ENCODE results near the gene PIAS3. TPM values are rescaled to one million over a fixed set of nuclear protein-coding genes. Genes with fewer than 3 reads are reported as not detected.
"Not testable (repeated sequence)": the region's sequence is repeated elsewhere in the genome, so short reads cannot be mapped to it uniquely, and the experiment has no call there.

Gene PIAS3
- total and polyA plus RNA-seq, 5 donors = 16.6 to 19.4 (median 18.4) TPM

DNA sequence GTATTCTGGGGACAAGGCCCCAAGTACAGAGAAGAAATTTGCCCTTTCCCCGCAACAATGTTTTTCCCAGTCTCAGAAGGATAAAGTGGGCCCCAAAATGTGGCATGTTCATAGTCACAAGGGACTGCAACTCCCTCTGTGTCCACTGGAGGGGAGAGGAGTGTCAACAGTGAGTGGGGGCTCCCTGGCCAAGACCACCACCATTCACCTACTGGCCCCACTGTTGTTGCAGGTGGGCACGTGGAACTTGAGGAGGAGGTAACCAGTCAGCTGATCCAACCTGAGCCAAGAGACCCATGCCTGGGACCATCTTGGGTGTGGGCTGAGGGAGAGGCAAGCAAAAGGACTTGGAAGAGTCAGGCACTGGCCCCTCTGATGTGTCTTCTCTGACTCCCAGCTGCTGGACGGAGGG lies 12.7 kb downstream of the PIAS3 start:
- no peaks in the 10 kb centered on the region for H3K27me3 ChIP-seq (ENCODE audit: control insufficient read depth, insufficient read depth)
- intact Hi-C loops (cut with DNase I) = loop anchor here in 3 of 4 donors (5.0 to 10.0 kb wide), 3 partner anchors 69 to 169 kb away; partner anchors contain the start of genes ITGA10 (in 1 of the 3) and PEX11B (in 1 of the 3)
- no peaks in the 10 kb centered on the region for H3K9me3 ChIP-seq (ENCODE audit: control insufficient read depth, low read length)
- H3K4me3 ChIP-seq (ENCODE audit: low read length) = peak overlapping the region; percentile 63
- WGBS = 61% methylated on average over 3 of the region's 3 CpGs
- H3K27ac ChIP-seq (ENCODE audit: low read length) = peak overlapping the region; percentile 14
- ATAC-seq = peak; percentile 34 to 63
- no peak for DNase-seq
- H3K4me1 ChIP-seq (ENCODE audit: control insufficient read depth, insufficient read depth, low read length) = no peaks in the 10 kb centered on the region

DNA sequence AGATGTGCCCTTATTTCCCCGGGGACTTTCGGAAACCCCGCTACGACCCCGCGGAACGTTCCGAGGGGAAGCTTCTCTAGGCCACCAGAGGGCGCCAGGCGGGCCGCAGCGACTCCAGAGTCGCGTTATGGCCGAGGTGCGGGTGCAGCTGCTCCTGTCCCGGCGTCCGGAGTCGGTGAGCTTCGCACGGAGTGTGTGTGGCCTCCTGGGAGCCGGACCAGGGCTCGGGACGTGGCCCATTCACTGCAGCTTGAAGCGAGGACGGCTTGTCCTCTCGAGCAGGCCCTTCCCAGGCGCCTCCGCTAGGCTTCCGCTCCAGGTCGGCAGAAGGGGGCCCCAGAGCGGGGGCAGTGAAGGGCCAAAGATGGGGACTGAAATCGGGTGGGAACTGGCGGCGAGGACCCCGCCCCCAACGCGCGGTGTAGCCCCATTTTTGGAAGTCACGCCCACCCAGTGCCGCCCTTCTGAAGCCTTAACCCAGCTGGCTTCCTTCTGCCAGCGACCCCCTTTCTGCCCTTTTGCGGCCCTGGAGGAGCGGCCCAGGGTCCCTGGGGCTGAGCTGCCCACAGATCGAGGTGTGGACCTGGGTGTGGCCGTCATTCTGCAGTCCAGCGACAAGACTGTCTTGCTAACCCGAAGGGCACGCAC lies 13.2 kb downstream of the PIAS3 start, which contains the start of gene NUDT17:
Gene NUDT17 (plus strand): TSS at position 117 of the 648 bp plus-strand sequence. CDS start 11 bp downstream, at position 128.
- DNase-seq = peak; percentile 87 to 94 (median 92)
- no peaks in the 10 kb centered on the region for H3K4me1 ChIP-seq (ENCODE audit: control insufficient read depth, insufficient read depth, low read length)
- WGBS = 1% methylated on average over 50 of the region's 50 CpGs
- no peaks in the 10 kb centered on the region for H3K9me3 ChIP-seq (ENCODE audit: control insufficient read depth, low read length)
- ATAC-seq = peak; percentile 85 to 88
- peak within 1 kb of the TSS; percentile 63 for H3K27ac ChIP-seq (ENCODE audit: low read length)
- peak within 1 kb of the TSS; percentile 63 for H3K4me3 ChIP-seq (ENCODE audit: low read length)
- intact Hi-C loops (cut with DNase I) = loop anchor here in 3 of 4 donors (5.0 to 10.0 kb wide), 3 partner anchors 69 to 169 kb away; partner anchors contain the start of genes ITGA10 (in 1 of the 3) and PEX11B (in 1 of the 3)
- H3K27me3 ChIP-seq (ENCODE audit: control insufficient read depth, insufficient read depth) = no peaks in the 10 kb centered on the region

DNA sequence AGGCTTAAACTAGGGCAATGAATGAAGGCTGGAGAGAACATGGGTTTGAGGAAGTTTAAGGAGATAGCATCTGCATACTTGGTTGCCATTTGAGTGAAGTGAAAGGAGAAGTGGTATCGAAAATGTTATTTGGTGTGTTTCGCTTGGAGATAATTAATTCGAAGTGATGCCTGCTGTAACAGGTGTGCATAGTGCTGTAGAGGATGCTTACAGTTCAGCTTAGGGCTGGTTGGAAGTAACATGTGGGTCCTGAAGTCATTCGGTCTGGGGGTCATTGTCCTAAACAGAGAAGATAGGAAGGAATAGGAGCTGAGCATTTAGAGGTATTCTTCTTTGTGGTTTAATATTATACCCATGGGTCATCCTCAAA lies 13.8 kb downstream of the PIAS3 start:
- no peaks in the 10 kb centered on the region for H3K4me1 ChIP-seq (ENCODE audit: control insufficient read depth, insufficient read depth, low read length)
- intact Hi-C loops (cut with DNase I) = loop anchor here in 3 of 4 donors (5.0 to 10.0 kb wide), 3 partner anchors 70 to 170 kb away; partner anchors contain the start of genes ITGA10 (in 1 of the 3) and PEX11B (in 1 of the 3)
- WGBS = 14% methylated on average over 4 of the region's 4 CpGs

DNA sequence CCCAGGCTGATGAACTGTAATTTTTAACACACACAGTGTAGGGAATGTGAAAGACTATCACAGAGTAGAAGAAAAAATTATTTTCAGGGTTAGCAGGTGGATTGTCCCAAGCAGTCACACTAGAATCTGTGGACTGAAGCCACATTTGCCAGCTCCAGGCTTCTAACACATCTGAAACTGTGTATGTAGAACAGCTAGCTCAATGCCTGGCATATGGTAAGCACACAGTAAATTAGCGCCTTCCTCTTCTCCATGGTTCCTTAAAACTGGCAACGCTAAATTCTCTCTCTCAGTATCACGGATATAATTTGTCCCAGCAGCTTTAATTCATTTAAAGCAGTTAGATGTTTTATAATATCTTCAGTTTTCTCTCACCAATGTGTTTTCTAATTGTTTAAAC lies 15.8 kb downstream of the PIAS3 start:
- no peaks in the 10 kb centered on the region for H3K27me3 ChIP-seq (ENCODE audit: control insufficient read depth, insufficient read depth)
- no peak for ATAC-seq
- H3K4me1 ChIP-seq (ENCODE audit: control insufficient read depth, insufficient read depth, low read length) = no peaks in the 10 kb centered on the region
- no peak overlapping the region for H3K4me3 ChIP-seq (ENCODE audit: low read length)
- no peak for DNase-seq
- no peaks in the 10 kb centered on the region for H3K9me3 ChIP-seq (ENCODE audit: control insufficient read depth, low read length)
- no peak overlapping the region for H3K27ac ChIP-seq (ENCODE audit: low read length)
- intact Hi-C loops (cut with DNase I) = loop anchor here in 3 of 4 donors (5.0 to 10.0 kb wide), 3 partner anchors 72 to 172 kb away; partner anchors contain the start of genes ITGA10 (in 1 of the 3) and PEX11B (in 1 of the 3)
- WGBS = 94% methylated on average over 3 of the region's 3 CpGs

More for the DNA sequence above, 13.8 kb downstream of the PIAS3 start:
- Histone ChIP-seq H3K9me3 (ENCODE audit: control insufficient read depth, low read length) (no peaks in the 10 kb centered on the region), H3K27me3 (ENCODE audit: control insufficient read depth, insufficient read depth) (no peaks in the 10 kb centered on the region), H3K27ac (ENCODE audit: low read length) (no peak overlapping the region), H3K4me3 (ENCODE audit: low read length) (peak overlapping the region; percentile 63)
- no peak for DNase-seq
- ATAC-seq = peak; percentile 15 to 51

DNA sequence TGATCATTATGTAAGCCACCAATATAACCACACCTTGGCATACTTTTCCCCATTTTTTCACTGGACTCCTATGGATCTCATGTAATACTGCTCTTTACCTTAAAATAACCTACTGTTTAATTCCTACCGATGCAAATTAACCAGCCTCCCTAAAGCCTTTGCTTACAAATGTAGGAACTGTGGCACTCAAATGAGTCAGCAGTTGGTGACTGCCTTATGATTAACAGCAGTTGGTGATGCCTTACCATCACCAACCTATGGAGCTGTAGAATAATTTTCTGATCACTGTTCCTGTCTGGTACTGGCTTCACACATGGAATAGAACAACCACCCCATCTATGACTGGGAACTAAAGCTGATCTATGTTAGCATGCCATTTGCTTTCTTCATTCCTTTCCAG lies 21.2 kb downstream of the PIAS3 start:
- 94% methylated on average over 1 of the region's 1 CpG for whole genome bisulfite sequencing
- ATAC-seq = no peak

DNA sequence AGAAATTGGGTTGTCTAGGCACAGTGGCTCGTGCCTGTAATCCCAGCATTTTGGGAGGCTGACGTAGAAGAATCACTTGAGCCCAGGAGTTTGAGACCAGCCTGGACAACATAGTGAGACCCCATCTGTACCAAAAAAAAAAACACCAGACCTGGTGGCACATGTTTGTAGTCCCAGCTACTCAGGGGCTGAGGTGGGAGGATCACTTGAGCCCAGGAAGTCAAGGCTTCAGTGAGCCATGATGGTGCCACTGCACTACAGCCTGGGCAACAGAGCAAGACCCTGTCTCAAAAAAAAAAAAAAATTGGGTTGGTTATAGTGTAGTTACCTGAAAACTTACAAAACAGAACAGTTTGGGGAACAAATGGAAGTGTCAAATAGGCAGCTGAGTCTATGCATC lies 28.1 kb downstream of the PIAS3 start:
- ATAC-seq; intact Hi-C loops (cut with DNase I); H3K4me3 ChIP-seq (ENCODE audit: low read length); H3K27me3 ChIP-seq (ENCODE audit: control insufficient read depth, insufficient read depth); H3K9me3 ChIP-seq (ENCODE audit: control insufficient read depth, low read length); H3K4me1 ChIP-seq (ENCODE audit: control insufficient read depth, insufficient read depth, low read length); H3K27ac ChIP-seq (ENCODE audit: low read length); DNase-seq: not testable (repeated sequence)
- WGBS = 99% methylated on average over 2 of the region's 2 CpGs

More for the DNA sequence above, 21.2 kb downstream of the PIAS3 start:
- H3K4me1 ChIP-seq (ENCODE audit: control insufficient read depth, insufficient read depth, low read length) = no peaks in the 10 kb centered on the region
- intact Hi-C loops (cut with DNase I) = no loop called here
- no peak overlapping the region for H3K27ac ChIP-seq (ENCODE audit: low read length)
- H3K4me3 ChIP-seq (ENCODE audit: low read length) = no peak overlapping the region
- no peaks in the 10 kb centered on the region for H3K27me3 ChIP-seq (ENCODE audit: control insufficient read depth, insufficient read depth)
- H3K9me3 ChIP-seq (ENCODE audit: control insufficient read depth, low read length) = no peaks in the 10 kb centered on the region
- no peak for DNase-seq

DNA sequence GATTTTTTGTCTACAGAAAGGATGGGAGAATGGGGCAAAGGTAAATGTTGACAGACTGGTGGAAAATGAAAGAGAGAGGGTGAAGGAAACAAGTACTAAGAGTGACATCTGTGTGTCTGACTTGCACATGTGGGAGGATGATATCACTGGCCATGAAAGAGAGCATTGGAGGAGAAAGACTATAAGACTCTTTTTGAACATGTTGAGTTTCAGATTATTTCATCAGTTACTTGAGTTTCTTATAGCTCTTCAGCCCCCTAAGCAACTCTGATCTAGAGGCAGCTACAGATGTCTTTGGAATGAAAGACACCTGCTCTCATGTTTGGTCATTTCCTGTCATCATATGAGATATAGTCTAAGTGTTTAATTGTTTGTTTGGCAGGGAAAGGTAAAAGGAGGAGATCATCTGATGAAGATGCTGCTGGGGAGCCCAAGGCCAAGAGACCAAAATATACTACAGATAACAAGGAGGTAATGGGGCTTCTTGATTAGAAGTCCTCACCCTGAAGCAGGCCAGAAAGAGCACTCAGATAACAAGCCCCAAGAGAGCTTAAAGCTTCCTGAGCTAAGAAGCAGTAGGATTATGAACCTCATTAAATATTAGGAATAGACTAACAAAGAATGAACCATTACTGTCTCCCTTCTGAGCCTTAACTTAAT lies 30.4 kb downstream of the PIAS3 start:
- no peak for ATAC-seq
- no peaks in the 10 kb centered on the region for H3K9me3 ChIP-seq (ENCODE audit: control insufficient read depth, low read length)
- intact Hi-C loops (cut with DNase I) = no loop called here

DNA sequence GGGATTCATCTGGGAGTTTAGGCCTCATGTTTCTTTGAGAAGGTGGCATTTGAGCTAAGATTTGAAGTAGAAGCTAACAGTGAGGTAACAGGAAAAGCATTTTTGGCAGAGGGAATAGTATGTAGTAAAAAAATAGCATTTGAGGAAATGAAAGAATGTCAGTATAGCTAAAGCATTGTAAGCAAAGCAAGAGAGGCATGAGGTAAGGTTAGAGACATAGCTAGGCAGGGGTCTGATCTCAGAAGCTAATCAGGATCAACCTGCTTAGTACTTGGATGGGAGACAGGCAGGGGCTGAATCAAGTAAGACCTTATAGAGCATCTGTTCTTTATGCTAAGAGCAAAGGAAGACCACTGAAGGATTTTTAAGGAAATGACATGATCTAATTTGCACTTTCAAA lies 30.9 kb downstream of the PIAS3 start:
- H3K27me3 ChIP-seq (ENCODE audit: control insufficient read depth, insufficient read depth) = no peaks in the 10 kb centered on the region
- ATAC-seq (no peak), DNase-seq (no peak)
- intact Hi-C loops (cut with DNase I) = no loop called here
- no peak overlapping the region for H3K4me3 ChIP-seq (ENCODE audit: low read length)
- H3K4me1 ChIP-seq (ENCODE audit: control insufficient read depth, insufficient read depth, low read length) = peaks cover 3% of the 10 kb centered on the region
- H3K9me3 ChIP-seq (ENCODE audit: control insufficient read depth, low read length) = no peaks in the 10 kb centered on the region
- H3K27ac ChIP-seq (ENCODE audit: low read length) = no peak overlapping the region

More for the DNA sequence above, 30.4 kb downstream of the PIAS3 start:
- no peak for DNase-seq
- Histone ChIP-seq H3K27ac (ENCODE audit: low read length) (no peak overlapping the region), H3K27me3 (ENCODE audit: control insufficient read depth, insufficient read depth) (no peaks in the 10 kb centered on the region), H3K4me1 (ENCODE audit: control insufficient read depth, insufficient read depth, low read length) (peaks cover 3% of the 10 kb centered on the region), H3K4me3 (ENCODE audit: low read length) (no peak overlapping the region)

DNA sequence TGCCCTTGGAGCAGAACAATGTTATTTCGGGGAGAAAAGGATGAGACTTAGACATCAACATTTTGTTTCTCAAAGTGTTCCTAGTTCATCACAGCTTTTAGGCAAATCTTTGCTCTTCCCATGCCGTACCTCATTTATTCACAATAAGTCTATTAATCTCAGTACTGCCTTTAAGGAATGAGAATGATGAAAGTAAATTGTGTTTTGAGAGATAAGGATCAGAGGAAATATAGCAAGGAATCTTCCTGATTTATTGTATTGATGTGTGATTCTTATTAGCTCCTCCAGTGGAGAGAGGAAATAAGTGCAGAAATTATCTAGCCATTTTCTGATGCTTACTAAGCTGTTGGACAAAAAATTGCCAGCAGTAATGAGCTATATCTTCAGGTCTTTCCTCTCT lies 32.9 kb downstream of the PIAS3 start:
- intact Hi-C loops (cut with DNase I) = no loop called here
- peaks cover 3% of the 10 kb centered on the region for H3K4me1 ChIP-seq (ENCODE audit: control insufficient read depth, insufficient read depth, low read length)
- no peaks in the 10 kb centered on the region for H3K27me3 ChIP-seq (ENCODE audit: control insufficient read depth, insufficient read depth)
- H3K9me3 ChIP-seq (ENCODE audit: control insufficient read depth, low read length) = no peaks in the 10 kb centered on the region
- 93% methylated on average over 2 of the region's 2 CpGs for WGBS
- no peak overlapping the region for H3K4me3 ChIP-seq (ENCODE audit: low read length)
- DNase-seq (no peak), ATAC-seq (no peak)
- H3K27ac ChIP-seq (ENCODE audit: low read length) = no peak overlapping the region

DNA sequence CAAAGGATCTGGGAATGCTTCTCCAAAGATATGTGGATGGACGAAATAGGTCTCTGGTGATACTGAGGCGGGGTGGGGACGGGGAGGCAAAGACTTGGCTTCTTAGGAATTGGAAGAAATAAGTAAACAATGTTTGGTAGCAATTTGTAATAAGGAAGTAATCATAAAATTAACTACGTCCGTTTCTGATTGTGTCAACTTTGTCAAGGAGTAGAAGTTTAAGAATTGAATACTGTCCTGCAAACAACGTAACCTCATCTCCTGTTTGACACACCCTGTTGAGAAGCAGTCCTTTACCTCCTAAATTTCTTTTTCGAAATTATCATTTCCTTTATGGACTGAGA lies 34.4 kb downstream of the PIAS3 start:
- intact Hi-C loops (cut with DNase I) = no loop called here
- Histone ChIP-seq H3K4me1 (ENCODE audit: control insufficient read depth, insufficient read depth, low read length) (peaks cover 3% of the 10 kb centered on the region), H3K9me3 (ENCODE audit: control insufficient read depth, low read length) (no peaks in the 10 kb centered on the region), H3K27ac (ENCODE audit: low read length) (peak overlapping the region; percentile 59), H3K27me3 (ENCODE audit: control insufficient read depth, insufficient read depth) (no peaks in the 10 kb centered on the region), H3K4me3 (ENCODE audit: low read length) (peak overlapping the region; percentile 76)
- no peak for ATAC-seq
- under 1% methylated on average over 7 of the region's 7 CpGs for WGBS
- no peak for DNase-seq

Data from right cardiac atrium (tissue), 5 donors.